Endothelial cell (in vitro differentiated cells): ENCODE data around the gene CPLANE2. TPM values are rescaled to one million over a fixed set of nuclear protein-coding genes. Genes with fewer than 3 reads are reported as not detected.

Experiments used
- DNase-seq: peaks from one replicate; pipeline ENCODE4 v3.0.0; 2021; ENCODE audit warnings: low spot score
- H3K27ac Mint-ChIP-seq: one replicate; pipeline ENCODE4 v1.8.0; 2021; ENCODE audit warnings: mixed read lengths, inconsistent platforms; ENCODE audit not compliant: unreplicated experiment
- H3K27me3 Mint-ChIP-seq: one replicate; pipeline ENCODE4 v1.8.0; 2021; ENCODE audit warnings: mild to moderate bottlenecking, moderate library complexity, mixed read lengths, inconsistent platforms; ENCODE audit not compliant: unreplicated experiment
- H3K36me3 Mint-ChIP-seq: one replicate; pipeline ENCODE4 v1.8.0; 2021; ENCODE audit warnings: mild to moderate bottlenecking, low read depth, mixed read lengths, inconsistent platforms; ENCODE audit not compliant: unreplicated experiment
- H3K4me1 Mint-ChIP-seq: one replicate; pipeline ENCODE4 v1.8.0; 2021; ENCODE audit warnings: mild to moderate bottlenecking, mixed read lengths, inconsistent platforms; ENCODE audit not compliant: unreplicated experiment
- H3K4me3 Mint-ChIP-seq: one replicate; pipeline ENCODE4 v1.8.0; 2021; ENCODE audit warnings: mild to moderate bottlenecking, mixed read lengths, inconsistent platforms; ENCODE audit not compliant: unreplicated experiment
- H3K9me3 Mint-ChIP-seq: one replicate; pipeline ENCODE4 v1.8.0; 2021; ENCODE audit warnings: mixed read lengths, inconsistent platforms; ENCODE audit not compliant: unreplicated experiment
- CTCF ChIP-seq: fragments of 200-600 bp; sonication (generic); IDR thresholded peaks from one replicate; pipeline ENCODE4 v1.5.0; 2021; ENCODE audit warnings: antibody characterized with exemption; ENCODE audit not compliant: unreplicated experiment
- total RNA-seq: library from RNA; stranded (reverse); fragmentation: NEBNext Ultra II Directional; extraction: Animal tissue kit (Norgen Biotek cat#: 25700); gene quantifications from one replicate; pipeline ENCODE4 v1.2.1, GENCODE V29; 2021; ENCODE audit not compliant: unreplicated experiment

CPLANE2 gene
- total RNA-seq, 1 donor from 2014 or later = 3.6 TPM

GRCh38 chr1:16211824-16212223 is 25.2 kb downstream of the CPLANE2 start:
- no peak for TF ChIP-seq CTCF
- peaks cover 8% of the 10 kb centered on the region for H3K27me3 Mint-ChIP-seq
- no peaks in the 10 kb centered on the region for H3K9me3 Mint-ChIP-seq
- no peak for DNase-seq
- H3K4me3 Mint-ChIP-seq = no peak overlapping the region
- peaks cover 5% of the 10 kb centered on the region for H3K4me1 Mint-ChIP-seq
- no peak overlapping the region for H3K27ac Mint-ChIP-seq
- peaks cover 5% of the 10 kb centered on the region for H3K36me3 Mint-ChIP-seq

GRCh38 chr1:16210581-16210980 is 26.4 kb downstream of the CPLANE2 start:
- Mint-ChIP-seq H3K36me3 (peaks cover 5% of the 10 kb centered on the region), H3K9me3 (no peaks in the 10 kb centered on the region), H3K27ac (no peak overlapping the region), H3K4me3 (no peak overlapping the region), H3K27me3 (peaks cover 10% of the 10 kb centered on the region), H3K4me1 (no peaks in the 10 kb centered on the region)
- no peak for TF ChIP-seq CTCF
- DNase-seq = no peak

- no peak overlapping the region for H3K4me3 Mint-ChIP-seq
- no peaks in the 10 kb centered on the region for H3K4me1 Mint-ChIP-seq
- H3K27me3 Mint-ChIP-seq = peaks cover 10% of the 10 kb centered on the region
- H3K36me3 Mint-ChIP-seq = peaks cover 5% of the 10 kb centered on the region
- no peak for DNase-seq
- H3K9me3 Mint-ChIP-seq = no peaks in the 10 kb centered on the region
- TF ChIP-seq CTCF = no peak
- H3K27ac Mint-ChIP-seq = no peak overlapping the region
These were observed 27.1 kb downstream of the CPLANE2 start for GRCh38 chr1:16209847-16210407.

- TF ChIP-seq CTCF = no peak
- Mint-ChIP-seq H3K4me3 (peak overlapping the region; percentile 26), H3K27me3 (peaks cover 10% of the 10 kb centered on the region), H3K9me3 (no peaks in the 10 kb centered on the region), H3K4me1 (no peaks in the 10 kb centered on the region), H3K27ac (peak overlapping the region; percentile 54), H3K36me3 (peaks cover 5% of the 10 kb centered on the region)
- no peak for DNase-seq
These were observed 27.7 kb downstream of the CPLANE2 start for GRCh38 chr1:16209132-16209846.

GRCh38 chr1:16208270-16208987 is 28.6 kb downstream of the CPLANE2 start:
- Mint-ChIP-seq H3K36me3 (peaks cover 8% of the 10 kb centered on the region), H3K9me3 (no peaks in the 10 kb centered on the region), H3K4me3 (no peak overlapping the region), H3K27me3 (peaks cover 12% of the 10 kb centered on the region), H3K4me1 (peaks cover 3% of the 10 kb centered on the region), H3K27ac (no peak overlapping the region)
- no peak for DNase-seq
- TF ChIP-seq CTCF = no peak
